Measurements from ENCODE around the gene NPTXR. TPM values are rescaled to one million over a fixed set of nuclear protein-coding genes. Genes with fewer than 3 reads are reported as not detected.

The NPTXR gene
- total and polyA plus RNA-seq, 2 of the 4 experiments (the other 2 are of a cell fraction): 0.36 to 2.2 TPM

GRCh38 chr22:38832005-38832978 lies 11.5 kb downstream of the NPTXR start:
- H3K18ac ChIP-seq (ENCODE audit: low read depth, low read length): no peak overlapping the region
- H3K14ac ChIP-seq (replicated peaks; ENCODE audit: low read depth, low read length): no peak overlapping the region
- no peak for DNase-seq
- no peak overlapping the region for H3K4ac ChIP-seq (ENCODE audit: low read depth, low read length)
- no peak overlapping the region for H4K8ac ChIP-seq (ENCODE audit: low read depth in 2 of 2, low read length in 2 of 2)
- H3K79me1 ChIP-seq (ENCODE audit: low read depth in 1 of 2, low read length in 2 of 2): no peaks in the 10 kb centered on the region
- H2BK20ac ChIP-seq (ENCODE audit: low read depth, low read length): no peak overlapping the region
- H3K56ac ChIP-seq (ENCODE audit: extremely low read depth, insufficient read depth, low read length): no peak overlapping the region
- POLR2A ChIA-PET (ENCODE audit: unreplicated experiment): interaction anchor here (0.6 kb wide), 1 partner anchor 30 kb away, joined by 3 read pairs; no protein-coding TSS in a partner anchor
- dilution Hi-C loops (cut with HindIII; ENCODE audit: low sequenced_read_pairs, unreplicated experiment) (no loop called here), in situ Hi-C loops (cut with MboI; ENCODE audit: low sequenced_read_pairs) (no loop called here), intact Hi-C loops (cut with micrococcal nuclease) (no loop called here)
- 59% methylated on average over 3 of the region's 30 CpGs; no CpG with 5 or more reads in 1 of the 2 experiments for WGBS, 2 experiments (ENCODE audit: extremely low coverage in 2 of 2, insufficient read length in 1 of 2)
- H3K27ac ChIP-seq (ENCODE audit: insufficient read depth, low read length): no peak overlapping the region
- H4K20me1 ChIP-seq (ENCODE audit: insufficient read depth, low read length): no peaks in the 10 kb centered on the region; the same call in 1 of the 2 replicates
- no peak overlapping the region for H4K91ac ChIP-seq (ENCODE audit: insufficient read depth, low read depth, low read length)
- CTCF ChIA-PET: interaction anchor here (0.5 kb wide), 1 partner anchor 172 kb away, joined by 3 read pairs; no protein-coding TSS in a partner anchor
- no peak overlapping the region for H2AFZ ChIP-seq (replicated peaks; ENCODE audit: low read length, poor library complexity)
- no peak overlapping the region for H4K5ac ChIP-seq (ENCODE audit: low read depth, low read length)
- H3K27me3 ChIP-seq (ENCODE audit: control insufficient read depth, insufficient read depth, low read length): no peaks in the 10 kb centered on the region
- no peak overlapping the region for H2BK5ac ChIP-seq (ENCODE audit: low read depth, low read length, poor library complexity, severe bottlenecking)
- H2BK15ac ChIP-seq (ENCODE audit: low read depth, low read length): no peak overlapping the region
- H3K9me1 ChIP-seq (ENCODE audit: insufficient read depth, low read length): no peaks in the 10 kb centered on the region
- H2AK9ac ChIP-seq (replicated peaks; ENCODE audit: low read depth, low read length, poor library complexity): no peak overlapping the region
- H3K4me3 ChIP-seq (ENCODE audit: insufficient read depth, low read depth, low read length): no peak overlapping the region
- no peak overlapping the region for H3K9ac ChIP-seq (ENCODE audit: low read depth, low read length)
- peaks cover 2% of the 10 kb centered on the region; the same call in 1 of the 2 replicates for H3K4me1 ChIP-seq (ENCODE audit: control insufficient read depth, insufficient read depth, low read length)
- no peak overlapping the region for H3K4me2 ChIP-seq (ENCODE audit: low read depth, low read length)
- no peak overlapping the region for H3K23ac ChIP-seq (ENCODE audit: low read depth, low read length)
- H2BK120ac ChIP-seq (ENCODE audit: low read depth, low read length): no peak overlapping the region
- H3K36me3 ChIP-seq (ENCODE audit: control insufficient read depth, insufficient read depth, low read length): no peaks in the 10 kb centered on the region
- no peaks in the 10 kb centered on the region for H3K9me3 ChIP-seq (ENCODE audit: control insufficient read depth, insufficient read depth, low read length)
- no peak overlapping the region for H2AK5ac ChIP-seq (ENCODE audit: low read depth, low read length)
- no TSS peak for BruUV-seq (replicated peaks)
- ATAC-seq (ENCODE audit: low read depth): no peak
- no peak for TF ChIP-seq NFE2L2 (IDR thresholded peaks at IDR 0.05; ENCODE audit: low read depth, low read length)
- TF ChIP-seq, protein P1, sequence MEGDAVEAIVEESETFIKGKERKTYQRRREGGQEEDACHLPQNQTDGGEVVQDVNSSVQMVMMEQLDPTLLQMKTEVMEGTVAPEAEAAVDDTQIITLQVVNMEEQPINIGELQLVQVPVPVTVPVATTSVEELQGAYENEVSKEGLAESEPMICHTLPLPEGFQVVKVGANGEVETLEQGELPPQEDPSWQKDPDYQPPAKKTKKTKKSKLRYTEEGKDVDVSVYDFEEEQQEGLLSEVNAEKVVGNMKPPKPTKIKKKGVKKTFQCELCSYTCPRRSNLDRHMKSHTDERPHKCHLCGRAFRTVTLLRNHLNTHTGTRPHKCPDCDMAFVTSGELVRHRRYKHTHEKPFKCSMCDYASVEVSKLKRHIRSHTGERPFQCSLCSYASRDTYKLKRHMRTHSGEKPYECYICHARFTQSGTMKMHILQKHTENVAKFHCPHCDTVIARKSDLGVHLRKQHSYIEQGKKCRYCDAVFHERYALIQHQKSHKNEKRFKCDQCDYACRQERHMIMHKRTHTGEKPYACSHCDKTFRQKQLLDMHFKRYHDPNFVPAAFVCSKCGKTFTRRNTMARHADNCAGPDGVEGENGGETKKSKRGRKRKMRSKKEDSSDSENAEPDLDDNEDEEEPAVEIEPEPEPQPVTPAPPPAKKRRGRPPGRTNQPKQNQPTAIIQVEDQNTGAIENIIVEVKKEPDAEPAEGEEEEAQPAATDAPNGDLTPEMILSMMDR (conservative IDR thresholded peaks at IDR 0.05; ENCODE audit: low read depth, low read length): no peak
- TF ChIP-seq USF2 (IDR thresholded peaks at IDR 0.05; ENCODE audit: low read depth, low read length): no peak

All from IMR-90 (cell line).